ENCODE measurements around the gene KCNK17.

Gene KCNK17, protein sequence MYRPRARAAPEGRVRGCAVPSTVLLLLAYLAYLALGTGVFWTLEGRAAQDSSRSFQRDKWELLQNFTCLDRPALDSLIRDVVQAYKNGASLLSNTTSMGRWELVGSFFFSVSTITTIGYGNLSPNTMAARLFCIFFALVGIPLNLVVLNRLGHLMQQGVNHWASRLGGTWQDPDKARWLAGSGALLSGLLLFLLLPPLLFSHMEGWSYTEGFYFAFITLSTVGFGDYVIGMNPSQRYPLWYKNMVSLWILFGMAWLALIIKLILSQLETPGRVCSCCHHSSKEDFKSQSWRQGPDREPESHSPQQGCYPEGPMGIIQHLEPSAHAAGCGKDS
- 0 reads per million in 2 donors for total RNA-seq

DNA sequence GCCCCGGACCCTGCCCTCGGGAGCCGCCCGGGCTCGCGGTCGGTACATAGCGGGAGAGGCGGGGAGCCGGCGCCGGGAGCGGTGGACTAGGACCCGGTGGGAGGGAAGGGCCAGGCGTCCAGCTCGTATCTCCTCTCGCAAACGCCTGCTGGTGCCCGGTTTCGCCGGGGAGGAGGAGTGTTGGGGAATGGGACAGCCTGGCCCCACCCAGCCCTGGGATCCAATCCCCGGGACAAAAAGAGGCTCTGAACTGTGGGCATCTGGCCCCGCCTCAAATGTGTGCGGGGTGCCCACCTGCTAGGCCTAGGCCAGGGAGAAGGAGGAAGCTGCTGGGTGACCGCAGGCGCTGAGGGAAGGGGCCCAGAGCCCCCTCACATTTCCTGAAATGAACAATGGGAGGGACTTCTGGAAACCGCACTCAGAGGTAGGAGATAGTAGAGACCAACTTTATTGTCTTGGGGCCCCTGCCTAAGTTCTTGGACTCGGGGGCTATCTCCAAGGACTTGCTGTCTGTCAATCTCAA lies at the start of gene KCNK17:
Gene KCNK17 (minus strand): TSS at position 147 of the 523 bp plus-strand sequence. CDS start 99 bp downstream, at position 48.
- DNase-seq: no peak

DNA sequence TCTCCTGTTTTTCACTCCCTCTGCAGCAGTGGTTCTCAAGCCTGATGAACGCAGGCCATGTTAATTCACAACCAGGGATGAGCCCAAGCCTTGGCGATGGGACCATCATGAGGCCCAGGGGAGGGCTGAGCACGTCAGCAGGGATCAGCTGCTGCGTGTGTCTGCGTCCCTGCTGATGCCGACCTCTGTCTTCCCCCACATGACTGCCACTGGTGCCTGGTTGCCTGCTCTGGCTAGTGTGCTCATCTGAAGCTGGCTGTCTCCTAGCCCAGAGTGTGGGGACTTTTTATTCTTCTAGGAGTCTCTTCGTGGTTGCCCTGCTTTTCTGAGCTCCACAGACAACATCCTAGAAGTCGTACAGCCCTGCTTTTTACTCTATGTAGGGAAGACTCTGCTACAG lies 49.1 kb upstream of the KCNK17 start:
- DNase-seq: no peak

DNA sequence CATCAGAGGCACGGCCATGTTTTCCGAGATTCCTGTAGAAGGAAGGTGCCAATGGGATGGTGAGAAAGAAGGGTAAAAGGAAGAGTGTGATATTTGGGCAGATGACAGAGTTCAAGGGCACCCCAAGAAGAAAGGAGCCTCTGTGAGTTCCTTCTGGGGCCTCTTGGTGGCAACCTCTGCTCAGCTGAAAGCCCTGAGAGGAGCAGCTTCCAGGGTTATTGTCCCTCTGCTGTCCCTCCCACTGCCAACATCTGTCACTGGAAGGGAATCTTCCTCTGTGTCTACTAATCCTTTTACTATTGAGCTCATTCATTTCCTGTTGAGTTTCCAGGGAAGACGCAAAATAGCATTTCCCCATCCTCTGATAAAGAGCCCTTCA lies 48.3 kb upstream of the KCNK17 start:
- DNase-seq: no peak

DNA sequence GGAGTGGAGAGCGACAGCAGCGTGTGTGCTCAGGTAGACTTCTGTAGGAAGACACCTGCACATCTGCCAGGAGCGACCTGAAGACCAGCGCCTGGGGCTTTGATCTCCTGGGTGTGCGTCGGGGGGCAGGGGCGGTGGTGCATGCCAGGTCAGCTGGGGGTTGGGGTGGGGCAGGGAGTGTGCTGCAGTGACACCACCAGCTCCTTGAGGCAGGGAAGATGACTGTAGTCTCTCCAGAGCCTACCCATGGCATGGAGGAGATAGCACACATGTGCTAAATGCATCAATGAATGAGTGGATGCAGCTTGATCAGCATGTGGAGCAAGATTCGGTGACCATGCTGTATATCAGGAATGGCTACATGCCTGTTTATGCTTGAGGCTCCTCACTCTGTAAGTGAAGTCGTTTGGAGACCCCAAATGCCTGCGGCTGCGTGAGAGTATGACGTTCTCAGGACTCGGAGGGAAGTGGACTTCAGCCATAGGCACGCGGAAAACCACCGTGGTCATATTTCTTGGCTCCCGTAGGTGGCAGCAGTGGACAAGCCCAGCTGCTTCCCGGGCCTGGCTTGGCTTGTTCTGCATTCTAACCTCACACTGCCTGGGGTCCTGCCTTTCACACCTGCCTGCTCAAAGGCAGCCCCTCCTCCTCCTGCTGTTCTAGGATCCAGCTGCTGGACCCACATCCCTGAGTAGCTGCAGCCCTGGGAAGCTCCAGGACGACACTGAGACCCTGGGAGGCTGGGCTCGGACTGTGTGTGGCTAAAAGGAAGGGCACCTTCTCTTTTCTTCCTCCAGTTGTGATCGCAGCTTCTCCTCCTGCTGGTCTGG lies 47.7 kb upstream of the KCNK17 start:
- peak; percentile 9 for DNase-seq

DNA sequence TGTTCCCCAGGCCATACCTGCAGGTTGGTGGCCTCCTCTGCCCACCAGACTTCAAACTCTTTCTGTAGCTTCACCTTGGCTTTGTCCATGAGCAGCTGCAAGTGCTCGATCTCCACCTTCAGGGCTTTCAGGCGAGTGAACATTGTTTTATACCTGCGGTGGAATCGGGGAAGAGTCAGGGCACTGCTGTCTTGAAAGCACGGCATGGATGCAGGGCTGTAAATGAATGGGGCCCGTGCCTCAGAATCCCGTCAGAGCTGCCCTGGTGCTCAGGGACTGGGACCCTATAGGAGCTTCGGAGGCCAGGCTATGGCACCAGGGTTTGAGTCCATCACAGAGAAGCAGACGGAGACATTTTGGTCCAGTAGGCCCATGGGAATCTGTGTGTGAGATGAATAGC lies 46.2 kb upstream of the KCNK17 start:
- DNase-seq: no peak

DNA sequence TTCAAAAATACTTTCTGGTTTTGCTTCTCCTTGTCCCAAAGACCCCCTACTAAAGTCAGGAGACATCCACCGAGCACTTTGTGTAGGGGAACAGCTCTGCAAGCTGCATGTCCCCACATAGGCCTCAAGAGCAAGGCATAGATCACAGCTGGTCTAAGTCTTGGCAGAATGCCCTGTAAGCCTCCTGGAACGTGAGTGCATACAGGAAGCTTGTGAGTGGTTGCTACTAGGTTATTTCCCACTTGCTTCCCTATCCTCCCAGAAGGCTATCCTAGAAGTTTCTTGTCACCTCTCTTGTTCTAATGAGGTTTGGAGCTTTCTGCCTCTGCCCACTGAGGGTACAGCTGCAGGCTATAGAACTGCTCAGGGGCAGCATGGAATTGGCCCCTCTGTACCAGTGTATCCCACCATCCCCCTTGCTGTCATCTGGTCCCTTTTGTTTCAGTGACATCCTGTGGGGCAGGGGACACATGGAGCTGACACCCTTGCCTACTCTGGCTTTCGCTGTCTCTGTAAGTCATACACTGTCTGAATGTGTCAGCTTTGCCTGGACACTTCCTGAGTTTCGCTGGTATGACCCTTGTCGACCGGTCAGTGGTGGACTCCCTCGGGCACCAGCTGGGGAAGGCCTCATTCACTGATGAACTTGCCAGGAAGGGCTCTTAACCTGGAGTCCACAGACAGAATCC lies 43.9 kb upstream of the KCNK17 start:
- DNase-seq: no peak

DNA sequence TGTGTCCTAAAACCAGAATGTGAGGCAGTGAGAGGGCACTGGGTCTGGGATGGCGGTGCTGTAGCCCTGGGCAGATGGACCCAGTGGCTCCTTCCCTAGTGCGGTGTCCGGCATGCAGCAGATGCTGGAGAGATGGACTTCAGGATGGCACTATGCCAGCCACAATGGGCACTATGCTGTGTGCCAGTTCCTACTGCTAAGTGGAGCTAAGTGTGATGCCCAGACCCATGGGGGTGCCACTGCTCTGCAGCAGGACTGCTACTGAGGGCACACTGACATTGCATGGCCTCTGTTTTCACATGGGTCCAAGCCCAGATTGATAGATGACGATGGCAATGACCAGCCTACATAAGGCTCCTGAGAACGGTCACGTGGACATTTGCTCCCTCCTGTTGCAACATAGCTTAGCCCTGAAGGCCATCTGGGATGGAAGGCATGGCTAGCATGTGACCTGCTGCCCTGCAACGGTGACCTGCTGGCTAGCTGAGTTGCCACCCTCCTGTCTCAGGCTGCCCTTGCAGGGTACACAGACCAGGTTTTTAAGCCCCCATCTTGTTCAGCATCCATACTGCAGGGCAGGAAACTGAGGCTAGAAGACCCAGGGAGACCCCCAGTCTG lies 39.6 kb upstream of the KCNK17 start:
- DNase-seq: no peak

DNA sequence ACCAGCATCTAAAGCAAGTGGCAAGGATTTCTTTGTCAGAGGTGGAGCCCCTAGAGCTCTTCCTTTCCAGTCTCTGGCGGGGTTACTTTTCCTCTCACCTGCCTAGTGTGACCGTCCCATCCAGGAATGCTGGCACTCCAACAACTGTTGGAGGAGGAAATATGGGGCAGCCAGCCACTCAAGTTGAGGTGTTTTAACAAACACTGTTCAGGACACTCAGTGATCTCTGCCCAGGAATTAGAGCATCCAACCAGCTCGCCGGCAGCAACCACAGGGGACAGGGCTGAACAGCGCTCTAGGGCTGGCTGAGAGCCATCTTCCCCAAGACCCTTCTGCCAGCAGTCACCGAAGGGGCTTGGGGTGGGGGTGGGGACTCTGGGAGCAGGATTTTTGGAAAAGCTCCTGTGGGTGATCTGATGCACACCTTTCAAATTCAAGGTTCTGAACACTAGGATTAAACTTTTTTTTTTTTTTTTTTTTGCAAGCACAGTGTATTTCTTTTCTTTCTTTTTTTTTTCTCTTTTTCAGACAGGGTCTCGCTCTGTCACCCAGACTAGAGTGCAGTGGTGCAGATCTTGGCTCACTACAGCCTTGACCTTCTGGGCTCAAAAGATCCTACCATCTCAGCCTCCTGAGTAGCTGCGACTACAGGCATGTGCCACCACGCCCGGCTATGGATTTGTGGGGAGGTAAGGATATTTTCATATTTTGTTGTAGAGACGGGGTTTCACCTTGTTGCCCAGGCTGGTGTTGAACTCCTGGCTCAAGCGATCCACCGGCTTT lies 36.7 kb upstream of the KCNK17 start:
- no peak for DNase-seq

DNA sequence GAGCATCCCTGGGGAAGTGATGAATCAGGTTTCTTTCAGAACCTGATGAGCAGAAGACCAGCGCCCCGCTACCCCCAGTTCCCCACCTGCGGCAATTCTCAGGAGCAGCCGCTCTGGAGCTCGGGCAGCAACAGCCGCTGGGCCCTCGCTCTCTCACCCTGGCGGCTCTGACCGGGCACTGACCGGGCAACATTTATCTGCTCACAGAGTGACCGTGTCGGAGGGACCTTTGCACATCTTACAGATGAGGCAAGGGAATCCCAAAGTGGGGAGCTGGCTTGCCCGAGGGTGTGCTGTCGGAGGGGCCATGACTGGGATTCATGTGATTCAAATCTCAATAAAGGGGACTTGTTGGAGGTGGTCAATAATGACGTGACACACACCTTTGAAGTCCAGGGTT lies 34.5 kb upstream of the KCNK17 start:
- no peak for DNase-seq

DNA sequence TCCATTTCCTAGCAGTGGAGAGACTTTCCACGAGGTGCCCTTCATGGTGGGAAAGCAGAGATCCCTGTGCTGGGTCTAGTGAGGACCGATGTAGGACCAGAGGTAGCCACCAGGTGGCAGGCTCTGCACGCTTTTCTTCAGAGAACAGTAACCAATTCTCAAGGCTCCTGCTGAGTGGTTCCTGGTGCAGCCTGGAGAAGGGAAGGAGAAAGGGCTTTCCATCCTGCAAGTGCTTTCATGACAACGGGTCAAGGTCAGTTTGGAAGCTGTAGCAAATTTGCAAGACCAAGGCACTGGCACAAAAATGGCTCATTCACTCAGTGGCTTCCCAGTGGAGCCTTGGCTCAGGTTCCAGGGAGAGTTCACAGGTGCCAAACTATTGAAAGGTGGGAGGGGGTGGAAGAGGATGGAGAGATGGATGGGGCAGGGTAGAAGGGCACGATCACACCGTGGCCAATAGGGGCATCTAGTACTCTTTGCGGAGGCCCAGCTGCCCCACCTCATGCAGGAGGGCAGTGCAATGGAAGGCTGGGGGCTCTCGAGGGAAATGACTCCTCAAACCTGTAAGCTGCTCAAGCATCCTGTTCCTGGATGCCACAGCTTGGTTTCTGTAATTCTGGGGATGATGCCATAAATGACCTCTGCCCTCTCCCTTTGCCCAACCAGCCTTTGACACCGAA lies 33.8 kb upstream of the KCNK17 start:
- DNase-seq: peak; percentile 31

DNA sequence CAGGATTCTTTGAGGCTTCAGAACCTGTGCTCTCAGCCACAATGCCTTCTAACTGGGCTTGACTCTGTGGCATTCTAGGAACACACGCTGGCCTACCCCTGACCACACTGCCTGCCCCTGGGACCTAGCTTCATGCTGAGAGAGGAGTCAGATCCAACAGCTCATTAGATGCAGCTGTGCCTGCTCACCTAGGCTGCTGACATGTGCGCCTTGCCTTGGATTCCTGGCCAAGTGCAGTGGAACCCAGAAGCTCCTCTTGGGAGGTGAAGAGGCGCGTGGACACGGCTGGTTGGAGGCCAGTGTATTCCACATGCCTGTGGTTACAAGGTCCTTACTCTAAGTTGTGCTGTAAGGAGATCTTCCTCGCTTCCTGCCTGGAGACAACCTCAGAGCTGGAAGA lies 33.0 kb upstream of the KCNK17 start:
- no peak for DNase-seq

DNA sequence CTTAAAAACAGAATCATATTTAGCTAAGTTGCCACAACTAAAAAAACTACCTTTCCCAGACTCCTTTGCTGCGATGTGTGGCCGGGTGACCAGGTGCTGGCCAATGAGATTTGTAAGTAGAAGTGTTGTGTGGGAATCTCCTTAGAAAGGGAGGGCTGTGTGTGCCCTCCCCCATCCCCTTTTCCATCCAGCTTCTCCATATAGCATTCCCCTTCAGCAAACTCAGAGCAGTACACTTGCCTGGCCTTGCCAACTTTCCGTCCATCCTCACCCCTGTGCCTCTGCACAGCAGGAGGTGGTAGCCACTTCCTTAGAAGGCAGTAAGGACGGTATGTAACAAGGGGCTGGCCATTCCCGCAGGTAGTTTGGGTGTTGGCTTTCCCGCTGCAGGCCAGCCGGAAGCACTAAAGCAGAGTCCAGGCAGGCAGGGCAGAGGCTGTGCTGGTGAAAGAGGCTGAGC lies 30.6 kb upstream of the KCNK17 start:
- DNase-seq: no peak

DNA sequence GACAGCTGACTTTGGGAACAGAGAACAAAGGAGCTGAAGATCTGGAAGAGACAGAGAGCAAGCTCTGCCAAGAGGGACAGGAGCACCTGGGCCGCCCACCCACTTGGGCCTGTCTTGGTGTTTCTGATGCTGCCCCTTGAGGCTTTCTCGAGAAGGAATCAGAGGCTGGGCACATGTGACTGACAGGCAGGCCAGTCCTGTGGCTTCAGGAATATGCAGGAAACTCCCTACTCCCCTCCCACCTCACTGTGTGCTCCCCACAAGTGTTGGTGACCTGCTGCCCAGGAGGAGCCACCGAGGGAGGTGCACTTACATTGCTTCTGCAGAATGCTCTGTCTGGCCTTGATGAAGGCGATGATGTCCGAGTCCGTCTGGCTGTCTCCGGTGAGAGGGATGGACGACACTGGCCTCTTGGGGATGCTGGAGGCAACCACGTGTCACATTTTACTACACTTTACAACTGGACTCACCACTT lies 29.2 kb upstream of the KCNK17 start:
- DNase-seq: no peak

DNA sequence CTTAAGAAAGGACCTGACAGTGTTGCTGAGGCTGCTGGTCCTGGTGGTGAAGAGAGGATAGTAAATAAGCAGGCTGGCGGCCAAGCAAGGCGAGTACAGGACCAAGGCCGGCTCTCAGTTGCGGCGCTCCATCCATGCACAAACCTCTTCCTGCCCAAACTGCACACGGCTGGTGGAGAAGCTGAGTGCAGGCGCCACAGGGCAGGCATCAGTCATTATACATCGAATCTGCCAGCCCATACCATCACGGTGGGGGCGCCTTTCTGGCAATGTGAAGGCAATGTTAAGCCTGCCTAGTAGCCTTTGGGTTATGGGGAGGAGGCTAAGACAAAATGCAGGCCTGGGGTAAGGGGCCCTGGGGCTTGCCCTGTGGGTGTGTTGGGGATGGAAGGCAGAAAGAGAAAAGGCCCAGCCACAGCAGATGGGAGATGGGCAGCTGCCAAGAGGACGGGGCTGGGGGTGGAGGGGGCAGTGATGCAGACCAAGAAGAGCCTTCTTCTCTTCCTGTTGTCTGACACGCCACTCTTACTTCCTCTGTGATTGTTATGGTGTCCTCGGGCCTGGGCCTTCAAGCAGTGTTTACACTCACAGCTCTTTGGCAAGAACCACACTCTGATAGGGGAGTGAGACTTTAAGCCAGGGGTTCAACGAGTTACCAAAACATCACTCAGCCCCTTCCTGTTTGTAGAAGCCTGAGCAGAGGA lies 28.6 kb upstream of the KCNK17 start:
- DNase-seq: no peak

DNA sequence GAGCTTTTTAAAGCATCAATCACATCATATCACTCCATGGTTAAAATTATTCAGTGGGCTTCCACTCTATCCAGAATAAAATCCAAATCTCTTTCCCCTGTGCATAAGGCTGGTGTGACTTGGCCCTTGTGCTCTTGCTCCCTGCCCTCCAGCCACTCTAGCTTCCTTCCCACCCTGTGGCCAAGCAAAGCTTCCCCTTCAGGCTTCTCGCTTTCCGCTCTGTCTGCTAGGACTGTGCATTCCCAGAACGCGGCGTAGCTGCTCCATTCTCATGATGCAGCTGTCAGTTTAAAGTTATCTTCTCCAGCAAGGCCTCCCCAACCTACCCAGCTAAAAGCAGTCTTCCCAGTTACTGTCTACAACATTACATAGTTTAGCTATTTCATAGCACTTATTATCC lies 27.7 kb upstream of the KCNK17 start:
- DNase-seq: no peak

DNA sequence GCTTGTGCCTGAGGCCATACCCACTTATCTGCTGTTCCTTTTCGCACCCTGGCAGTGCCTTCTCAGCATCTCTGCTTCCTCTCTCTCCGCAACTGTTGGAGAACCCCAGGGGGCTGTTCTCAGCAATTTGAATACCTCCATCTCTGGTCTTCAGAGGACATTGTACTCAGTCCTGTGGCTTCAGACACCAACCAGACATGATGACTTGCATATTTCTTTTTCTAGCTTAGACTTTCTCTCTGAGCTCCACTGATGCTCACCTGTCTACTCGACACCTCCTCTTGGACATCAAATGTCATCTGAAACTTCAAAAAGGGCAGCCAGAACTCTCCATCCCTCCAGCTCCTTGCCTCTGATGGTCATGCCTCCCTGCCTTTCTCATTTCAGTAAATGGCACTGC lies 27.1 kb upstream of the KCNK17 start:
- no peak for DNase-seq

DNA sequence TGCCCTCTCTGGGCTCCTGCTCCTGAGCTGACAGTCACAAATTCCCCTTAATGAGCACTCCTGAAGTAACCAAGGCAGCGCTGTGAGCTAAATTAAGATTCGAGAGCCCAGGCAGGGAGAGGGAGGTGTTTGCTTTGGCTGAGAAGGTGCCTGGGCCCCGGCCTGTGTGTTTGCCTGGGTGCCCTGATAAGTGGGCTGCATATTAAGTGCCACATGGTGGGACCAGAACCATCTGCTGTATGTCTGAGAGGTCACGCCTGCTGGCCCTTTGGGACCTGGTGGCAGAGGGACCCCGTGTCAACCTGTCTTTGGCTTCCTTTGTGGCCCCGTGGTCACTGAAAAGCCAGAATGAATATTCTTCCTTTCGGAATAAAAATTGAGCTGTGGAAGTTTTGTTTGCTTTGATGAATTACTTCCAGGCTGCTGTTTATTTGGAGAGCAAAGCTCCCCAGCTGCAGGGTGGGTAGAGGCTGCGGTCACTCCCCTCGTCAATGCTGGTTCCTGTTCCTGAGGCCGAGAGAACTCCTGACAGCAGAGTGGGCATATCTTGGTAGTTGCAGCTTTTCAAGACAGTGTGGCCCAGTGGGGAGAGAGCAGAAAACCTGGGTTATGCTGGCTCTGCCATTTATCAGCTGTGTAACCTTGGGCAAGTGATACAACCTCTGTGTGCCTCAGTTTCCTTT lies 25.8 kb upstream of the KCNK17 start:
- no peak for DNase-seq

DNA sequence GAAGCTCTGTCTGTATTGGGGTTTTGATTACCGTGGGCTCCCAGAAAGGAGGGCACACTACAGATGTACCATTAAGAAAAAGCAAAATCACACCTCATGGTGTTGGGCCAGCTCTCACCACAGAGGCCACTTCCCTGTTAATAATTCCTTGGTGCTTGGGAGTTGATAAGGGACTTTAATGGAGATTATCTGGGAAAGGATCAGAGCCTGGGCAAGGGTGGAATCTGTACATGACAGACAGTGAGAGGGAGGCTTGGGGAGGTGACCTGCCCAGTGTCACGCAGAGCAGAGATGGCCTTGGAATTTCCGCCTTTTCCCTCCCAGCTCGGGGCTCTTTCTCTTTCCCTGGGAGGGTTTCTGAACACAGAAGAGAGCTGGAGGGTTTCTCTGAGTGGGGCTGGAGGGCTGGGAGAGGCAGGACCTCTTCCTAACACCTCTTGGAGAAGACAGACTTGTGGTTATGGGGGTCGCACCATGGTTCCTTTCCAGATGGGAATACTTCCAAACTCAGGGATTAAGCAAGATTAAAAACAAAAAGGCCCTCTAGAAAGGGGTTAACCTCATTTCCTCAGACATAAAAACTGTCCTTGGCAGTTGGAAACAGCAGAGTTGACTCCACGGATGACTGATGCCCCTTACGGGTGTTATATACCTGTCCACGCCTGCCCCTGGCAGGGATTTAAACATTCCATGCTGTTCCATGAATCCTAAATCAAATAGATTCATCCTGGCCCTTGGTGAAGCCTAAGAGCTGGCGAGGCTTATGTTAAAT lies 25.1 kb upstream of the KCNK17 start:
- no peak for DNase-seq

DNA sequence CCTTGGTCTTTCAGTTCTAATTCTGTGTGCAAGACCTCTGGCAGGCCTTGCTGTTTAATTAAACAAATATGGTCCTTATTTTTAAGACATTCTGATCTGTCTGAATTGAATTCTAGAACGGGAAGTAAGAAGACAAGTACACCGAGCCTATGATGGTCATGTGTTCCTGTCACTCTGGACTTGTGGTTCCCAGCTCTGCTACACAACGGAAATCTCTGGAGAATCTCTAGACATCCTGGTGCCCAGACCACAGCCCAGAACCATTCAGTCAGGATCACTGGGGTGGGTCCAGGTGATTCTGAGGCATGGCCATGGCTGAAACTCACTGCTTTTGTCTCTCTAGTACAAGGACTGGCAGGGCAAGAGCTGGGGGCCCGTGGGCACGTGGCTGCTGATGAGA lies 24.2 kb upstream of the KCNK17 start:
- no peak for DNase-seq
